Mononuclear cell (primary cell): Measurements from ENCODE around the gene ILDR2. TPM values are rescaled to one million over a fixed set of nuclear protein-coding genes. Genes with fewer than 3 reads are reported as not detected.

Experiments used
- H3K27me3 ChIP-seq: 2 replicates; pipeline ENCODE4 v1.6.0; 2011; ENCODE audit warnings: low read length, control low read depth; ENCODE audit not compliant: insufficient read depth
- H3K4me1 ChIP-seq: 2 replicates; pipeline ENCODE4 v1.5.1; 2011; ENCODE audit warnings: mild to moderate bottlenecking, low read length, control low read depth; ENCODE audit not compliant: insufficient read depth
- H3K4me3 ChIP-seq: 2 replicates; pipeline ENCODE4 v1.5.1; 2011; ENCODE audit warnings: mild to moderate bottlenecking, low read length, moderate library complexity
- H3K9me3 ChIP-seq: 2 replicates; pipeline ENCODE4 v1.5.1; 2011; ENCODE audit warnings: low read depth, mild to moderate bottlenecking, control low read depth, low read length
- total RNA-seq: library from RNA; depleted of rRNA; stranded (reverse); fragments of >200 nt; gene quantifications from one replicate; pipeline ENCODE4 v1.2.3, GENCODE V29; 2012

Gene ILDR2
- total RNA-seq, 1 donor = 1.5 TPM

DNA sequence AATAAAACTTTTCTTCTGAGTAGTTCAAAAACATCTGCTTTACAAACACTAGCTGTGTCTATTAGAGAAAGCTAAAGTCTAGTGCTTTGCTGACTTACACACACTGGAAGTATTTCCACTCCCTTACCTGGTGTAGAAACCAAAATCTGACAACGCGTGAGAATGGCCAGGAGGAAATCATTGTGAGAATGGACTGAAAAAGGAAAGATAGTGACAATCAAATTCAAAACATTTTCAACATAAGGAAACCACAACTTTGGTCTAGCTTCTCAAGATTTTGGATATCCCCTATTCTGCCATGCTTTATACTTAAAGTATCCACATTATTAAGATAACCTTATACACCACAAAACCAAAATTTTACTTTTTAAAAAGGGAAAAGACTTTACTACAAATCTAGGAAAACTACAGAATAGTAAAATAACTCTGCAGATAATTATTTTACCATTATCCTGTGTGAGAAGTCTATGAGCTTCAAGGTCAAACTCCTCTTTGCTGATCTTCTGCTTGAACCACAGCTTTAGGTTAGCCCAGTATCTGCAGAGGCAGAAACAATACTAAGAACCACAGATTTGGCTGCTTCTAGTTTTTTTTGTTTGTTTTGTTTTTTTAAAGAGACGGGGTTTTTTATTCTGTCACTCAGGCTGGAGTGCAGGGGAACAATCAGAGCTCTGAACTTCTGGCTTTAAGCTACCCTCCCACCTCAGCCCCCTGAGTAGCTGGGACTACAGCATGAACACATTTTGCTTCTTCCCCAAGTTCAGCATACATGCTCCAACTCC is 105.8 kb downstream of the ILDR2 start:
- no peak overlapping the region for H3K4me3 ChIP-seq
- no peaks in the 10 kb centered on the region for H3K9me3 ChIP-seq
- H3K27me3 ChIP-seq = no peaks in the 10 kb centered on the region
- H3K4me1 ChIP-seq = peaks cover 7% of the 10 kb centered on the region

DNA sequence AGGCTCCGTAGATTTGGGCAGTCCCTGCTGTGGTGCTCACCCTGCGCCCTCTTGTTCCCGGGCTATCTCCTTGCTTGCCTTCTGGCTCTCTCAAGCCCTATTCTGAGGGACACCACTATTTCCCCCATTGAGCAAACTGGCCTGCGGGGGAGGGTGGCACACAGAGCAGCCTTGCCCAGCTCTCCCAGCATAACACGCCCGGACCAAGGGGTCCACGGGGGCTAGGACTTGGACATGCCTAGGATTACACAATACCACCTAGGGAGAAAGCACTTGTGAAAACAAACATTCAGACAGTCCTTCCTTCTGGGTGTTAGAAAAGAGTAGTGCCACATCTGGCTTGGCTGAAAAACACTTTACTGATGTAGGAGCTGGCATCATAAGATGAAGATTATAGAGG is 106.7 kb downstream of the ILDR2 start:
- Histone ChIP-seq H3K27me3 (no peaks in the 10 kb centered on the region), H3K9me3 (no peaks in the 10 kb centered on the region), H3K4me1 (peaks cover 4% of the 10 kb centered on the region), H3K4me3 (no peak overlapping the region)

DNA sequence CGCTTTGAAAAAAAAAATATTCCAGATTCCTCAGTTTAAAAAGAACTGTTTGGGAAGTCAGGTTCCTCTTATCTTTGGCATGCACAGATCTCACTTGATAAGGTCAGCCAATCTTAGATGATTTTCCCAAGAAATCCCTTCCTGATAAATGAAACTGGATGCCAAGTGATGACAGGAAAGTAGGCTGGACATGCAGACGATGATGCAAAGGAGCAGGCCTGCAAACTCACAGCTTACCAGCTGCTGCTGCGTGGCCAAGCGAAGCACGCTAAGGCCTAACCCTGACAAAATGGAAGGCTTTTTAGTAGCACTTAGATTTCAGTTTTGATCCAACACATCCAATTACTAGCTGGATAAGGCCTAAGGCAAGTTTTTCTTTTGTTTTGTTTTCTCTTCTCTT is 109.4 kb downstream of the ILDR2 start:
- Histone ChIP-seq H3K9me3 (no peaks in the 10 kb centered on the region), H3K4me1 (no peaks in the 10 kb centered on the region), H3K27me3 (no peaks in the 10 kb centered on the region), H3K4me3 (no peak overlapping the region)

DNA sequence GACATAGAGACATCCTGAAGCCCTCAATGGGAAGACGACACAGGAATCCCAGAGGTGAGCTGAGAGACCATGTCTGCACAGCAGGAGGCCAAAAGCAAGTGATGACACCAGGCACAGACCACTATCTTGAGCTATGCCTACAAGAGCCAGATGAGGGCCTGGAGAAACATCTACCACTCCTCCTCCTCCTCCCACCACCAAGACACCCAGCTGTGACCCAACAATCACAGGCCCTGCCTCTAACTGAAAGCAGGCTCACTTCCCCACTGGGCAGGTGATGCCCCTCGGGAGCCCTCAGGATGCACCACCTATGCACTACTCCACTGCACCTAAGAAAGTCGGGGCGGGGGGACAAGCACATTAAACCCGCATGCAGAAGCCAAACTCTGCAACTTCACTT is 115.7 kb downstream of the ILDR2 start:
- no peaks in the 10 kb centered on the region for H3K4me1 ChIP-seq
- H3K4me3 ChIP-seq = no peak overlapping the region
- H3K27me3 ChIP-seq = no peaks in the 10 kb centered on the region
- no peaks in the 10 kb centered on the region for H3K9me3 ChIP-seq

DNA sequence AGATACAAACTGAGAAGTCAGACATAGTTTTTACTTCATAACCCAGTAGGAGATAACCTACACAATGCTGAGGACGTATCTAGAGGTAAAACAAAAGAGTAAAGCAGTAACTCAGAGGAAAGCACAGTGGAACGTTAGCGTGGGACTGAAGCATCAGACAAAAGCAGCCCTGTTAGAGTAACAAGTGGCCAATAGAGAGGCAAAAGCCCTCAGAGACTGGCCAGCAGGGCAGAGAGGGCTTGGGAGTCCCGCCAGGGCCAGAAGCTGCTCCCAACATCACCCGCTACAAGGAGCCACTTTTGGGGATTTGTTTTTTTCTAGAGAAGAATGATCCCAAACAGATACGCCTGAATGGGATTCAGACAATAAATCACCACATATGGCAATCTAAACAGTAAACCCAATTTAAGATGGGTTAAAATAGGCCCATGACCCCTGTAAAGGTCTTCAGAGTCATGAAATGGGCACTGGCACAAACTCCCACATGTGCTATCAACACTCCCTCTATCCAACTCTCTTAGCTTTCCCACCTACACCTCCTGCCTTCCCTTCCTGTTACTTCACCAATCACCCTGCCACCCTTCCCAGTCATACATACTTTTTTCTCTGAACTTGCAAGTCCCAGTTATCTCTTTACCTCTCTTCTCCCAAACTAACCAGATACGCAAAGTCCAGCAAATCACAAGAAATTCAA is 116.5 kb downstream of the ILDR2 start:
- Histone ChIP-seq H3K4me1 (no peaks in the 10 kb centered on the region), H3K9me3 (no peaks in the 10 kb centered on the region), H3K27me3 (no peaks in the 10 kb centered on the region), H3K4me3 (no peak overlapping the region)

Other genes starting within 250 kb of the ILDR2 start
- 23.6 TPM for gene POGK, start 136.1 kb downstream of the ILDR2 start, total RNA-seq
- gene TADA1, start 99.3 kb downstream of the ILDR2 start, total RNA-seq = 27.5 TPM
- gene MAEL, start 13.7 kb upstream of the ILDR2 start, total RNA-seq = not detected
- gene GPA33, start 114.8 kb upstream of the ILDR2 start, total RNA-seq = 2.6 TPM
- gene STYXL2, start 118.5 kb upstream of the ILDR2 start, total RNA-seq = not detected
- 47.5 TPM for gene POU2F1, start 245.3 kb upstream of the ILDR2 start, total RNA-seq